WTC11 (cell line): ENCODE results near the gene STPG4.

Experiments
- FOXP1 ChIP-seq: sonication (generic); formaldehyde crosslinking; IDR thresholded peaks from 2 replicates; pipeline ENCODE4 v1.8.0; 2022; ENCODE audit warnings: missing genetic modification reagents, mild to moderate bottlenecking, moderate library complexity, borderline replicate concordance
- TP53 ChIP-seq: sonication (generic); formaldehyde crosslinking; IDR thresholded peaks from 2 replicates; pipeline ENCODE4 v1.8.1; 2023; ENCODE audit warnings: mild to moderate bottlenecking, missing genetic modification reagents
- TF ChIP-seq, protein P1 (sequence below): fragments of 200-600 bp; IDR thresholded peaks from 2 replicates; pipeline ENCODE4 v1.8.0; 2022; ENCODE audit warnings: antibody characterized with exemption
- TF ChIP-seq, protein P2 (sequence below): sonication (generic); formaldehyde crosslinking; IDR thresholded peaks from 2 replicates; pipeline ENCODE4 v1.8.0; 2022; ENCODE audit warnings: mild to moderate bottlenecking, missing genetic modification reagents
- TF ChIP-seq, protein P3 (sequence below): sonication (generic); formaldehyde crosslinking; IDR thresholded peaks from 2 replicates; pipeline ENCODE4 v1.8.1; 2023; ENCODE audit warnings: mild to moderate bottlenecking, missing genetic modification reagents, moderate library complexity

DNA sequence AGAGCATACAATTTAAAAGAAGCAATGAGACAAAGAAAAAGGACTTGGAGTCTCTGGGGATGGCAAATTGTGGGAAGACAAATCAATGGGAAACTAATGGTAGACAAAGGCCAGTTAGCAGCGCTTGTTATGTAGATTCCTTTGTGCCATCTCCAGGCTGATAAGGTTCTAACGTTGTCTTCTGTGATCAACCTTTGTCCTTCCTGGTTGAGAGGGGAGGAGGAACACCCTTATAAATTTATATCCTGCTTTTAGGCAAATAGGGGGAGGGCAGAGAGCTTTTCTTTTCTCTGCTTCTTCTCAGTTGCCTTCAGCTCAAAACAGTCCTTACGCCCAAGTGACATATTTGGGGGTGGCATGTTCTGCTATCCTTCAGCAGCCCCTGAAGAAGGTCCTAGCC lies 89.8 kb downstream of the STPG4 start:
- TF ChIP-seq, protein P1, sequence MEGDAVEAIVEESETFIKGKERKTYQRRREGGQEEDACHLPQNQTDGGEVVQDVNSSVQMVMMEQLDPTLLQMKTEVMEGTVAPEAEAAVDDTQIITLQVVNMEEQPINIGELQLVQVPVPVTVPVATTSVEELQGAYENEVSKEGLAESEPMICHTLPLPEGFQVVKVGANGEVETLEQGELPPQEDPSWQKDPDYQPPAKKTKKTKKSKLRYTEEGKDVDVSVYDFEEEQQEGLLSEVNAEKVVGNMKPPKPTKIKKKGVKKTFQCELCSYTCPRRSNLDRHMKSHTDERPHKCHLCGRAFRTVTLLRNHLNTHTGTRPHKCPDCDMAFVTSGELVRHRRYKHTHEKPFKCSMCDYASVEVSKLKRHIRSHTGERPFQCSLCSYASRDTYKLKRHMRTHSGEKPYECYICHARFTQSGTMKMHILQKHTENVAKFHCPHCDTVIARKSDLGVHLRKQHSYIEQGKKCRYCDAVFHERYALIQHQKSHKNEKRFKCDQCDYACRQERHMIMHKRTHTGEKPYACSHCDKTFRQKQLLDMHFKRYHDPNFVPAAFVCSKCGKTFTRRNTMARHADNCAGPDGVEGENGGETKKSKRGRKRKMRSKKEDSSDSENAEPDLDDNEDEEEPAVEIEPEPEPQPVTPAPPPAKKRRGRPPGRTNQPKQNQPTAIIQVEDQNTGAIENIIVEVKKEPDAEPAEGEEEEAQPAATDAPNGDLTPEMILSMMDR = no peak
- TF ChIP-seq, protein P2, sequence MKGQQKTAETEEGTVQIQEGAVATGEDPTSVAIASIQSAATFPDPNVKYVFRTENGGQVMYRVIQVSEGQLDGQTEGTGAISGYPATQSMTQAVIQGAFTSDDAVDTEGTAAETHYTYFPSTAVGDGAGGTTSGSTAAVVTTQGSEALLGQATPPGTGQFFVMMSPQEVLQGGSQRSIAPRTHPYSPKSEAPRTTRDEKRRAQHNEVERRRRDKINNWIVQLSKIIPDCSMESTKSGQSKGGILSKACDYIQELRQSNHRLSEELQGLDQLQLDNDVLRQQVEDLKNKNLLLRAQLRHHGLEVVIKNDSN = no peak
- TF ChIP-seq, protein P3, sequence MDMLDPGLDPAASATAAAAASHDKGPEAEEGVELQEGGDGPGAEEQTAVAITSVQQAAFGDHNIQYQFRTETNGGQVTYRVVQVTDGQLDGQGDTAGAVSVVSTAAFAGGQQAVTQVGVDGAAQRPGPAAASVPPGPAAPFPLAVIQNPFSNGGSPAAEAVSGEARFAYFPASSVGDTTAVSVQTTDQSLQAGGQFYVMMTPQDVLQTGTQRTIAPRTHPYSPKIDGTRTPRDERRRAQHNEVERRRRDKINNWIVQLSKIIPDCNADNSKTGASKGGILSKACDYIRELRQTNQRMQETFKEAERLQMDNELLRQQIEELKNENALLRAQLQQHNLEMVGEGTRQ = no peak
- TF ChIP-seq FOXP1 (CRISPR knock-in tag) = no peak
- no peak for TF ChIP-seq TP53 (CRISPR knock-in tag)
